IMR-90 (cell line): ENCODE data around the gene MSLN. TPM values are rescaled to one million over a fixed set of nuclear protein-coding genes. Genes with fewer than 3 reads are reported as not detected.

ENCODE experiments used
- ATAC-seq: fragments of 200-7000 bp; cut with Tn5 transposase; 2 replicates; pipeline ENCODE4 v1.9.1; 2020; ENCODE audit warnings: low read depth, mild to moderate bottlenecking, moderate library complexity
- BruUV-seq: library from RNA; stranded (reverse); fragments of 400-500 nt; replicated peaks from 2 replicates; lab custom pipeline; 2021; lab: Mats Ljungman, UMichigan
- CTCF ChIA-PET: fragments of 300-600 bp; formaldehyde crosslinking; extraction: SDS; loops from one replicate; lab custom pipeline; 2021; ENCODE audit warnings: antibody characterized with exemption; lab: Yijun Ruan, JAX
- POLR2A ChIA-PET: fragments of 300-600 bp; sonication (Branson Sonifier 250); formaldehyde crosslinking; loops from one replicate; lab custom pipeline; 2022; ENCODE audit warnings: antibody characterized with exemption; ENCODE audit not compliant: unreplicated experiment; lab: Charles Lee
- DNase-seq: peaks from one replicate; pipeline ENCODE4 v3.0.0; 2013
- H2AFZ ChIP-seq: replicated peaks from 2 replicates; pipeline ENCODE3; 2013; ENCODE audit warnings: low read length, mild to moderate bottlenecking; ENCODE audit not compliant: poor library complexity
- H2AK5ac ChIP-seq: 2 replicates; pipeline ENCODE4 v1.6.1; 2013; ENCODE audit warnings: low read depth, low read length, inconsistent platforms
- H2AK9ac ChIP-seq: replicated peaks from 2 replicates; pipeline ENCODE3; 2013; ENCODE audit warnings: mild to moderate bottlenecking, low read depth, low read length, moderate library complexity; ENCODE audit not compliant: poor library complexity
- H2BK120ac ChIP-seq: 2 replicates; pipeline ENCODE4 v1.6.1; 2013; ENCODE audit warnings: low read depth, low read length, inconsistent platforms
- H2BK15ac ChIP-seq: 3 replicates; pipeline ENCODE4 v1.6.1; 2013; ENCODE audit warnings: low read depth, low read length, inconsistent platforms
- H2BK20ac ChIP-seq: 2 replicates; pipeline ENCODE4 v1.6.1; 2013; ENCODE audit warnings: low read depth, mild to moderate bottlenecking, inconsistent platforms, low read length, moderate library complexity
- H2BK5ac ChIP-seq: 2 replicates; pipeline ENCODE4 v1.6.1; 2013; ENCODE audit warnings: mild to moderate bottlenecking, low read depth, low read length, inconsistent platforms; ENCODE audit not compliant: poor library complexity, severe bottlenecking
- H3K14ac ChIP-seq: replicated peaks from 2 replicates; pipeline ENCODE4 v1.6.1; 2013; ENCODE audit warnings: low read depth, low read length, inconsistent platforms
- H3K18ac ChIP-seq: 2 replicates; pipeline ENCODE4 v1.6.1; 2013; ENCODE audit warnings: low read depth, low read length, control low read depth
- H3K23ac ChIP-seq: 2 replicates; pipeline ENCODE4 v1.6.1; 2013; ENCODE audit warnings: low read depth, low read length, inconsistent platforms
- H3K27ac ChIP-seq: 2 replicates; pipeline ENCODE4 v1.5.1; 2013; ENCODE audit warnings: mild to moderate bottlenecking, control low read depth, low read length; ENCODE audit not compliant: insufficient read depth
- H3K27me3 ChIP-seq: 2 replicates; pipeline ENCODE4 v1.6.1; 2013; ENCODE audit warnings: low read length; ENCODE audit not compliant: control insufficient read depth, insufficient read depth
- H3K36me3 ChIP-seq: 2 replicates; pipeline ENCODE4 v1.6.1; 2013; ENCODE audit warnings: low read length, mixed read lengths; ENCODE audit not compliant: control insufficient read depth, insufficient read depth
- H3K4ac ChIP-seq: 2 replicates; pipeline ENCODE4 v1.6.1; 2013; ENCODE audit warnings: low read depth, low read length, inconsistent platforms
- H3K4me1 ChIP-seq: 2 replicates; pipeline ENCODE4 v1.6.1; 2013; ENCODE audit warnings: low read length, mixed read lengths; ENCODE audit not compliant: control insufficient read depth, insufficient read depth
- H3K4me2 ChIP-seq: 2 replicates; pipeline ENCODE4 v1.6.1; 2013; ENCODE audit warnings: low read depth, mild to moderate bottlenecking, control low read depth, low read length, moderate library complexity
- H3K4me3 ChIP-seq: 2 replicates; pipeline ENCODE4 v1.5.1; 2013; ENCODE audit warnings: low read depth, mild to moderate bottlenecking, control low read depth, low read length, moderate library complexity; ENCODE audit not compliant: insufficient read depth
- H3K56ac ChIP-seq: 2 replicates; pipeline ENCODE4 v1.6.1; 2013; ENCODE audit warnings: low read length, inconsistent platforms; ENCODE audit not compliant: insufficient read depth; ENCODE audit errors: extremely low read depth
- H3K79me1 ChIP-seq, 2 experiments: 2 replicates each; pipeline ENCODE4 v1.6.1; 2013; ENCODE audit warnings: low read length in 2 of 2, inconsistent platforms in 1 of 2, low read depth in 1 of 2
- H3K9ac ChIP-seq: 2 replicates; pipeline ENCODE4 v1.6.1; 2013; ENCODE audit warnings: low read depth, low read length, control low read depth
- H3K9me1 ChIP-seq: 2 replicates; pipeline ENCODE4 v1.6.1; 2013; ENCODE audit warnings: low read length, inconsistent platforms; ENCODE audit not compliant: insufficient read depth
- H3K9me3 ChIP-seq: 2 replicates; pipeline ENCODE4 v1.6.1; 2013; ENCODE audit warnings: low read length; ENCODE audit not compliant: control insufficient read depth, insufficient read depth
- H4K20me1 ChIP-seq: 2 replicates; pipeline ENCODE4 v1.6.1; 2013; ENCODE audit warnings: low read length, inconsistent platforms; ENCODE audit not compliant: insufficient read depth
- H4K5ac ChIP-seq: 2 replicates; pipeline ENCODE4 v1.6.1; 2013; ENCODE audit warnings: mild to moderate bottlenecking, low read depth, low read length, control low read depth
- H4K8ac ChIP-seq, 2 experiments: 2 replicates each; pipeline ENCODE4 v1.6.1; 2013; ENCODE audit warnings: low read depth in 2 of 2, low read length in 2 of 2, control low read depth in 1 of 2, inconsistent platforms in 1 of 2
- H4K91ac ChIP-seq: 2 replicates; pipeline ENCODE4 v1.6.1; 2013; ENCODE audit warnings: low read depth, low read length, inconsistent platforms; ENCODE audit not compliant: insufficient read depth
- BHLHE40 ChIP-seq: fragments of 150-350 bp; IDR thresholded peaks from 2 replicates; pipeline ENCODE4 v1.6.1; 2016; ENCODE audit warnings: mild to moderate bottlenecking, low read depth, low read length
- ELK1 ChIP-seq: fragments of 150-350 bp; IDR thresholded peaks from 2 replicates; pipeline ENCODE4 v1.6.1; 2016; ENCODE audit warnings: low read depth, mild to moderate bottlenecking, low read length, moderate library complexity, borderline replicate concordance
- FOS ChIP-seq: fragments of 150-350 bp; IDR thresholded peaks from 2 replicates; pipeline ENCODE4 v1.6.1; 2016; ENCODE audit warnings: low read depth, low read length
- MXI1 ChIP-seq: IDR thresholded peaks from 2 replicates; pipeline ENCODE4 v1.6.1; 2012; ENCODE audit warnings: low read depth, mild to moderate bottlenecking, low read length, moderate library complexity, borderline replicate concordance
- SMC3 ChIP-seq: fragments of 150-350 bp; IDR thresholded peaks from 2 replicates; pipeline ENCODE4 v1.6.1; 2016; ENCODE audit warnings: low read depth, mild to moderate bottlenecking, antibody characterized with exemption, low read length, moderate library complexity
- USF2 ChIP-seq: fragments of 150-350 bp; IDR thresholded peaks from 2 replicates; pipeline ENCODE4 v1.6.1; 2017; ENCODE audit warnings: mild to moderate bottlenecking, antibody characterized with exemption, low read length, low read depth
- WGBS, 2 experiments: methylation state at CpG; one replicate each; pipeline versions ENCODE4 v1.1.5 to v1.1.7; 2013; ENCODE audit warnings: missing lambda C conversion rate in 2 of 2; ENCODE audit not compliant: insufficient read length in 1 of 2; ENCODE audit errors: extremely low coverage in 2 of 2; 5-methylcytosine and 5-hydroxymethylcytosine counted together
- dilution Hi-C: fragments of 300-500 bp; cut with HindIII; formaldehyde crosslinking; loops from one replicate; pipeline ENCODE4 v1.14.3; 2018; ENCODE audit warnings: low sequenced_read_pairs; ENCODE audit not compliant: unreplicated experiment
- in situ Hi-C: fragments of 300-500 bp; cut with MboI; formaldehyde crosslinking; loops from 3 replicates; pipeline ENCODE4 v1.14.3; 2019; ENCODE audit warnings: low sequenced_read_pairs, inconsistent platforms, mixed read lengths
- intact Hi-C: fragments of 100-400 bp; cut with micrococcal nuclease; formaldehyde crosslinking; loops from 2 replicates; pipeline ENCODE4 v1.10.0; 2022
- polyA plus RNA-seq, 3 experiments: library from polyadenylated mRNA; depleted of rRNA; stranded (reverse); fragments of >200 nt; gene quantifications; 2 replicates each; pipeline ENCODE4 v1.2.3, GENCODE V29; 2012; ENCODE audit warnings: low replicate concordance in 1 of 3
- total RNA-seq: library from RNA; depleted of rRNA; stranded (reverse); fragments of >200 nt; gene quantifications from 2 replicates; pipeline ENCODE4 v1.2.3, GENCODE V29; 2012

Gene MSLN
- total and polyA plus RNA-seq, 2 of the 4 experiments (the other 2 are of a cell fraction) = 0.14 TPM; not detected in 1

- no peak overlapping the region for H2BK120ac ChIP-seq
- H3K4me3 ChIP-seq = no peak overlapping the region
- no peak overlapping the region for H2BK5ac ChIP-seq
- BruUV-seq = no TSS peak
- DNase-seq (peak; percentile 70), ATAC-seq (peak; percentile 44)
- no peaks in the 10 kb centered on the region for H4K20me1 ChIP-seq
- H3K56ac ChIP-seq = no peak overlapping the region
- H3K9ac ChIP-seq = no peak overlapping the region
- H3K14ac ChIP-seq = no peak overlapping the region
- no peak overlapping the region for H3K4me2 ChIP-seq
- peak overlapping the region; percentile 79 for H2AFZ ChIP-seq
- H3K27ac ChIP-seq = no peak overlapping the region
- no peak overlapping the region for H3K23ac ChIP-seq
- H2AK5ac ChIP-seq = no peak overlapping the region
- H4K91ac ChIP-seq = no peak overlapping the region
- no peak overlapping the region for H3K18ac ChIP-seq
- TF ChIP-seq USF2 = peak; percentile 74; the same call in 1 of the 2 replicates
- no peak for TF ChIP-seq SMC3
- TF ChIP-seq ELK1 = no peak
- 0 out of 2 replicates have a peak, but pooled peaks have one; percentile 1 for TF ChIP-seq FOS
- TF ChIP-seq MXI1 = no peak
- peak; percentile 82 for TF ChIP-seq BHLHE40
- peaks cover 2% of the 10 kb centered on the region; the same call in 1 of the 2 replicates for H3K4me1 ChIP-seq
- H3K27me3 ChIP-seq = peaks cover 19% of the 10 kb centered on the region
- no peak overlapping the region for H4K8ac ChIP-seq
- ChIA-PET POLR2A (no interaction called here), CTCF (interaction anchor here (0.7 kb wide), 1 partner anchor 381 kb away, joined by 3 read pairs; no protein-coding TSS in a partner anchor)
- no peaks in the 10 kb centered on the region for H3K36me3 ChIP-seq
- no peak overlapping the region for H2BK15ac ChIP-seq
- H2BK20ac ChIP-seq = no peak overlapping the region
- WGBS, 2 experiments = no CpG with 5 or more reads among the region's 9 CpGs
- no peaks in the 10 kb centered on the region for H3K9me1 ChIP-seq
- in situ Hi-C loops = loop anchor here (5.0 to 25.0 kb wide), 2 partner anchors 237 to 397 kb away; no protein-coding TSS in a partner anchor
- no peak overlapping the region for H4K5ac ChIP-seq
- H3K79me1 ChIP-seq = no peaks in the 10 kb centered on the region
- no peak overlapping the region for H2AK9ac ChIP-seq
- H3K4ac ChIP-seq = no peak overlapping the region
- dilution Hi-C loops = no loop called here
- intact Hi-C loops = no loop called here
- no peaks in the 10 kb centered on the region; the same call in none of the 2 replicates for H3K9me3 ChIP-seq
These were observed 54.4 kb downstream of the MSLN start for GRCh38 chr16:814974-815373.
